K562 (cell line): Measurements from ENCODE around the gene PLCB4. TPM values are rescaled to one million over a fixed set of nuclear protein-coding genes. Genes with fewer than 3 reads are reported as not detected.

ENCODE experiments used
- ATAC-seq: fragments of 200-7000 bp; cut with Tn5 transposase; 3 replicates; pipeline ENCODE4 v1.9.1; 2020; ENCODE audit warnings: moderate library complexity
- BruUV-seq: library from RNA; stranded (reverse); fragments of 400-500 nt; replicated peaks from 2 replicates; lab custom pipeline; 2021; lab: Mats Ljungman, UMichigan
- CTCF ChIA-PET: fragments of 300-600 bp; formaldehyde crosslinking; extraction: SDS; loops from one replicate; lab custom pipeline; 2021; ENCODE audit warnings: low intra/inter-chr PET ratio; lab: Yijun Ruan, JAX
- POLR2A ChIA-PET: fragments of 300-600, 350-650 bp; sonication (Branson Sonifier 250); formaldehyde crosslinking; extraction: SDS; loops from one replicate; lab custom pipeline; 2021; ENCODE audit warnings: antibody characterized with exemption, inconsistent platforms; lab: Yijun Ruan, JAX
- DNase-seq, 4 experiments: peaks; one replicate each; pipeline versions ENCODE4 v3.0.0 to v3.0.0-alpha.2; 2011 to 2018; ENCODE audit warnings: low spot score in 3 of 4, mixed read lengths in 3 of 4; ENCODE audit errors: extremely low read depth in 1 of 4
- FAIRE-seq: peaks from 2 replicates; lab custom pipeline; 2011; peaks lifted over from hg19 to GRCh38; lab: Jason Lieb, UNC
- H2AFZ ChIP-seq: 2 replicates; pipeline ENCODE4 v1.6.0; 2011; ENCODE audit warnings: low read depth, low read length, control low read depth, inconsistent platforms
- H3K27ac ChIP-seq: fragments of 200-600 bp; 3 replicates; pipeline ENCODE4 v1.8.0; 2011; ENCODE audit warnings: low read depth, mild to moderate bottlenecking, control low read depth, inconsistent platforms, low read length, moderate library complexity, mixed read lengths; ENCODE audit errors: extremely low read depth
- H3K27me3 ChIP-seq, 2 experiments: fragments of 300-600 bp in 1 of 2; 2 replicates in 1 of 2; 3 replicates in 1 of 2; pipeline versions ENCODE4 v1.6.0 to v1.8.0; 2011; ENCODE audit warnings: inconsistent platforms in 2 of 2, low read length in 2 of 2, mild to moderate bottlenecking in 1 of 2, mixed read lengths in 1 of 2, moderate library complexity in 1 of 2; ENCODE audit not compliant: control insufficient read depth in 2 of 2, insufficient read depth in 2 of 2
- H3K36me3 ChIP-seq: fragments of 300-600 bp; 3 replicates; pipeline ENCODE4 v1.8.0; 2011; ENCODE audit warnings: mild to moderate bottlenecking, low read length, inconsistent platforms; ENCODE audit not compliant: control insufficient read depth, insufficient read depth
- H3K4me1 ChIP-seq, 2 experiments: fragments of 200-600 bp in 1 of 2; replicated peaks in 1 of 2; 2 replicates in 1 of 2; 3 replicates in 1 of 2; pipeline versions ENCODE4 v1.5.1 to v1.8.0; 2011; ENCODE audit warnings: inconsistent platforms in 2 of 2, low read length in 2 of 2, mild to moderate bottlenecking in 1 of 2, mixed read lengths in 1 of 2, moderate library complexity in 1 of 2; ENCODE audit not compliant: control insufficient read depth in 2 of 2, insufficient read depth in 2 of 2
- H3K4me2 ChIP-seq: 2 replicates; pipeline ENCODE4 v1.6.1; 2011; ENCODE audit warnings: low read length, control low read depth, inconsistent platforms, mixed read lengths; ENCODE audit not compliant: insufficient read depth
- H3K4me3 ChIP-seq: fragments of 200-600 bp; sonication (generic), shearing (Covaris generic); 2 replicates; pipeline ENCODE4 v1.5.1; 2016; ENCODE audit warnings: control low read depth, inconsistent platforms
- H3K79me2 ChIP-seq: fragments of 200-600 bp; 3 replicates; pipeline ENCODE4 v1.8.0; 2011; ENCODE audit warnings: low read length, inconsistent platforms; ENCODE audit not compliant: control insufficient read depth, insufficient read depth
- H3K9ac ChIP-seq, 2 experiments: 2 replicates each; pipeline versions ENCODE4 v1.6.0 to v1.6.1; 2011; ENCODE audit warnings: low read depth in 2 of 2, low read length in 2 of 2, control low read depth in 1 of 2, inconsistent platforms in 1 of 2, mild to moderate bottlenecking in 1 of 2, mixed read lengths in 1 of 2; ENCODE audit not compliant: insufficient read depth in 1 of 2
- H3K9me1 ChIP-seq: one replicate; pipeline ENCODE4 v1.6.0; 2011; ENCODE audit warnings: inconsistent platforms, mild to moderate bottlenecking, low read length, moderate library complexity; ENCODE audit not compliant: control insufficient read depth, insufficient read depth
- H3K9me3 ChIP-seq: replicated peaks from 2 replicates; pipeline ENCODE4 v1.5.1; 2011; ENCODE audit warnings: low read depth, low read length, inconsistent platforms; ENCODE audit not compliant: control insufficient read depth, insufficient read depth
- H4K20me1 ChIP-seq: replicated peaks from 2 replicates; pipeline ENCODE4 v1.6.1; 2011; ENCODE audit warnings: low read length, inconsistent platforms, mixed read lengths; ENCODE audit not compliant: control insufficient read depth, insufficient read depth
- BRD9 ChIP-seq: fragments of 450-650 bp; IDR thresholded peaks from 2 replicates; pipeline ENCODE4 v1.6.1; 2018; ENCODE audit warnings: low read depth; ENCODE audit not compliant: partially characterized antibody
- CTCF ChIP-seq, 3 experiments: IDR thresholded peaks in 2 of 3; conservative IDR thresholded peaks in 1 of 3; 2 replicates each; pipeline ENCODE4 v1.5.1; 2011 to 2012; ENCODE audit warnings: low read length in 3 of 3, mild to moderate bottlenecking in 3 of 3, control low read depth in 2 of 3, improper control_type of control experiment in 1 of 3, inconsistent platforms in 1 of 3, low read depth in 1 of 3, mixed read lengths in 1 of 3, moderate library complexity in 1 of 3; ENCODE audit not compliant: insufficient read depth in 2 of 3
- POLR2H ChIP-seq: IDR thresholded peaks from 2 replicates; pipeline ENCODE4 v1.6.1; 2016; ENCODE audit warnings: missing genetic modification characterization, low read depth, mild to moderate bottlenecking, control low read depth, missing compliant biosample characterization, moderate library complexity
- RAD21 ChIP-seq, 2 experiments: fragments of 250-450 bp in 1 of 2; fragments of 450-650 bp in 1 of 2; sonication (Bioruptor Pico) in 1 of 2; formaldehyde crosslinking in 1 of 2; IDR thresholded peaks in 1 of 2; conservative IDR thresholded peaks in 1 of 2; 2 replicates each; pipeline versions ENCODE4 v1.4.0 to v1.8.0; 2020 to 2022; ENCODE audit warnings: mild to moderate bottlenecking in 2 of 2, moderate library complexity in 1 of 2
- SMC3 ChIP-seq: conservative IDR thresholded peaks from 2 replicates; pipeline ENCODE4 v1.6.1; 2011; ENCODE audit warnings: low read depth, low read length, improper control_type of control experiment; ENCODE audit not compliant: insufficient read depth
- STAG1 ChIP-seq: sonication (generic); formaldehyde crosslinking; IDR thresholded peaks from 2 replicates; pipeline ENCODE4 v1.5.0; 2020; ENCODE audit warnings: missing genetic modification reagents, borderline replicate concordance
- ZFP1 ChIP-seq: fragments of 450-650 bp; formaldehyde crosslinking; IDR thresholded peaks from 2 replicates; pipeline ENCODE4 v1.4.0; 2020; ENCODE audit warnings: mild to moderate bottlenecking, mixed read lengths
- WGBS: fragments of 100-300 bp; shearing (Covaris generic); methylation state at CpG from one replicate; pipeline ENCODE4 v1.1.6; 2016; ENCODE audit warnings: low coverage, mixed read lengths; ENCODE audit not compliant: insufficient coverage; ENCODE audit errors: missing lambda C conversion rate; 5-methylcytosine and 5-hydroxymethylcytosine counted together
- in situ Hi-C: fragments of 300-500 bp; cut with MboI; formaldehyde crosslinking; loops from 4 replicates; pipeline ENCODE4 v1.15.0; 2018; ENCODE audit warnings: inconsistent platforms, mixed read lengths
- intact Hi-C: fragments of 100-400 bp; cut with micrococcal nuclease; formaldehyde crosslinking; loops from 2 replicates; pipeline ENCODE4 v1.14.2; 2022
- polyA plus RNA-seq, 8 experiments: library from polyadenylated mRNA; depleted of rRNA in 4 of 8; stranded (reverse) in 5 of 8; unstranded in 3 of 8; fragments of >200 nt; fragmentation: Nextera tagmentation in 2 of 8; fragmentation: Illumina TruSeq in 1 of 8; extraction: Ambion mirVana in 2 of 8; extraction: Trizol in 1 of 8; gene quantifications; 2 replicates each; pipeline versions ENCODE4 v1.2.1 to v1.2.3, GENCODE V29; 2011 to 2014; ENCODE audit warnings: inconsistent platforms in 1 of 8, missing spikeins in 1 of 8
- total RNA-seq, 7 experiments: library from RNA; depleted of rRNA in 6 of 7; stranded (reverse); fragments of >200 nt in 6 of 7; fragmentation: Illumina TruSeq in 2 of 7; extraction: Trizol in 2 of 7; gene quantifications; 2 replicates each; pipeline versions ENCODE4 v1.2.1 to v1.2.3, GENCODE V29; 2011 to 2021; ENCODE audit warnings: low replicate concordance in 1 of 7
- TF ChIP-seq, protein P1 (sequence below): fragments of 450-650 bp; formaldehyde crosslinking; IDR thresholded peaks from 2 replicates; pipeline ENCODE4 v1.4.0; 2020; ENCODE audit warnings: mild to moderate bottlenecking, moderate library complexity

Gene PLCB4
- total and polyA plus RNA-seq, 9 of the 15 experiments (the other 6 are each of a cell fraction or from before 2014, with no cell fraction given) = 0.20 to 2.9 (median 0.52) TPM

DNA sequence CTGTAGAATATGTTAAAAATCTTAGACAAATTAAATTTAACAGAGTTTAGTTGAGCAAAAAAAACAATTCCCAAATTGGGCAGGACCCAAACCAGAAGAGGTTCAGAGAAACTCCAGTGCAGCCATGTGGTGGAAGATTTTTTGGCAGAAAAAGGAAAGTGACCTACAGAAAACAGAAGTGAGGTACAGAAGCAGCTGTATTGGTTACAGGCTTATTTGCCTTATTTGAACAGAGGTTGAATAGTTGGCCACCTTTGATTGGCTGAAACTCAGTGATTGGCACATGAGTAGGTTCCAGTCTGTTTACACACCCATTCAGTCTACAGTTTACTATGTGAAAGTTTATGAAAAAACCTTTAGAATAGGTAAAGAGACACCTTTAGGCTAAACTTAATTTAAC lies 334.6 kb downstream of the PLCB4 start:
- Histone ChIP-seq H3K9me1 (no peaks in the 10 kb centered on the region), H2AFZ (no peak overlapping the region), H3K4me3 (no peak overlapping the region), H3K27ac (no peak overlapping the region), H3K36me3 (no peaks in the 10 kb centered on the region), H3K4me1 (no peaks in the 10 kb centered on the region), H3K27me3 (no peaks in the 10 kb centered on the region), H3K9me3 (no peaks in the 10 kb centered on the region), H3K4me2 (no peak overlapping the region), H3K79me2 (no peaks in the 10 kb centered on the region), H3K9ac (no peak overlapping the region), H4K20me1 (no peaks in the 10 kb centered on the region)
- TF ChIP-seq POLR2H (tag) = no peak
- no peak for ATAC-seq
- intact Hi-C loops (no loop called here), in situ Hi-C loops (no loop called here)
- no peak for DNase-seq
- BruUV-seq = no TSS peak
- CTCF ChIA-PET = no interaction called here
- no peak for FAIRE-seq
- POLR2A ChIA-PET = no interaction called here

DNA sequence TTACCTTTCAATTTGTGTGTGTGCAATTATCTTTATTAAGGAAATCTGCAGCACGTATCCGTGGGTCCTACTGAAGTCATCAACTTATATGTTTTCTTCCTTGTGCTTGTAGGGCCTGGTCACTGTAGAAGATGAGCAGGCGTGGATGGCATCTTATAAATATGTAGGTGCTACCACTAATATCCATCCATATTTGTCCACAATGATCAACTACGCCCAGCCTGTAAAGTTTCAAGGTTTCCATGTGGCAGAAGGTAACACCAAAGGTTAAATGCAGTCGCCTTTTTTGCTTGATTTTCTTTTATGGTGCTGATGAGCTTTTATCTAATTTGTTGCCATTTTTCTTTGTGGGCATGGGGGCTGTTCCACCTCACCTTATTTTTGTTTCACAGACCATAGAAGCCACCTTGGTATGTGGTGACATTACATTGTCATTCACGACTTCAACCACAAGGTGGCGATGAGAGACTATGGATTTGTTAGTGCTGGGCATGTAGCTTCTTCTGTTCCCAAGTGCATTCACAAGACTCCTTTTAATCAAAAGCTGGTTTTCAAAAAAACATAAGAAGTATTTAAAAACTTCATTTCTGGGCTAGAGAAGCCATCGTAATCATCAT lies 339.0 kb downstream of the PLCB4 start:
- 3% methylated on average over 7 of the region's 8 CpGs for WGBS
- no peaks in the 10 kb centered on the region for H3K4me1 ChIP-seq
- intact Hi-C loops = loop anchor here (1.0 kb wide), 1 partner anchor 202 kb away; no protein-coding TSS in a partner anchor
- no peak overlapping the region for H3K4me3 ChIP-seq
- ChIA-PET CTCF (interaction anchor here (2.3 kb wide), 1 partner anchor 201 kb away, joined by 14 read pairs; no protein-coding TSS in a partner anchor), POLR2A (interaction anchor here (0.6 kb wide), 1 partner anchor 42 kb away, joined by 3 read pairs; no protein-coding TSS in a partner anchor)
- no peak overlapping the region for H3K9ac ChIP-seq
- peak; percentile 39 to 59 (median 51) for DNase-seq
- no peaks in the 10 kb centered on the region for H3K27me3 ChIP-seq
- ATAC-seq = peak; percentile 88
- H3K9me1 ChIP-seq = no peaks in the 10 kb centered on the region
- no TSS peak for BruUV-seq
- H4K20me1 ChIP-seq = no peaks in the 10 kb centered on the region
- no peaks in the 10 kb centered on the region for H3K79me2 ChIP-seq
- in situ Hi-C loops = loop anchor here (5.0 kb wide), 1 partner anchor 199 kb away; no protein-coding TSS in a partner anchor
- H3K4me2 ChIP-seq = no peak overlapping the region
- H3K9me3 ChIP-seq = no peaks in the 10 kb centered on the region
- peak; percentile 85 for FAIRE-seq
- no peak overlapping the region for H2AFZ ChIP-seq
- H3K27ac ChIP-seq = no peak overlapping the region
- no peaks in the 10 kb centered on the region for H3K36me3 ChIP-seq
- TF ChIP-seq SMC3 (peak; percentile 42; the same call in 1 of the 2 replicates), CTCF (IDR thresholded peaks at IDR 0.05 in 2 of 3, conservative IDR thresholded peaks at IDR 0.05 in 1 of 3; ENCODE audit: insufficient read depth in 2 of 3, low read depth in 1 of 3, low read length in 3 of 3) (peak; percentile 57 to 71 (median 57); a peak in 5 of 6 replicates), STAG1 (peak; percentile 49; the same call in 1 of the 2 replicates), ZFP1 (CRISPR knock-in tag) (no peak), BRD9 (no peak), RAD21 (CRISPR knock-in tag; conservative IDR thresholded peaks at IDR 0.05 in 1 of 2, IDR thresholded peaks at IDR 0.05 in 1 of 2) (peak; percentile 66 to 73)
- TF ChIP-seq, protein P1, sequence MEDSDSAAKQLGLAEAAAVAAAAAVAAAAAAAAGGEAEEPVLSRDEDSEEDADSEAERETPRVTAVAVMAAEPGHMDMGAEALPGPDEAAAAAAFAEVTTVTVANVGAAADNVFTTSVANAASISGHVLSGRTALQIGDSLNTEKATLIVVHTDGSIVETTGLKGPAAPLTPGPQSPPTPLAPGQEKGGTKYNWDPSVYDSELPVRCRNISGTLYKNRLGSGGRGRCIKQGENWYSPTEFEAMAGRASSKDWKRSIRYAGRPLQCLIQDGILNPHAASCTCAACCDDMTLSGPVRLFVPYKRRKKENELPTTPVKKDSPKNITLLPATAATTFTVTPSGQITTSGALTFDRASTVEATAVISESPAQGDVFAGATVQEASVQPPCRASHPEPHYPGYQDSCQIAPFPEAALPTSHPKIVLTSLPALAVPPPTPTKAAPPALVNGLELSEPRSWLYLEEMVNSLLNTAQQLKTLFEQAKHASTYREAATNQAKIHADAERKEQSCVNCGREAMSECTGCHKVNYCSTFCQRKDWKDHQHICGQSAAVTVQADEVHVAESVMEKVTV (CRISPR knock-in tag) = peak; percentile 44; the same call in 1 of the 2 replicates
